ENCODE measurements around the gene ARPC1B.

DNA sequence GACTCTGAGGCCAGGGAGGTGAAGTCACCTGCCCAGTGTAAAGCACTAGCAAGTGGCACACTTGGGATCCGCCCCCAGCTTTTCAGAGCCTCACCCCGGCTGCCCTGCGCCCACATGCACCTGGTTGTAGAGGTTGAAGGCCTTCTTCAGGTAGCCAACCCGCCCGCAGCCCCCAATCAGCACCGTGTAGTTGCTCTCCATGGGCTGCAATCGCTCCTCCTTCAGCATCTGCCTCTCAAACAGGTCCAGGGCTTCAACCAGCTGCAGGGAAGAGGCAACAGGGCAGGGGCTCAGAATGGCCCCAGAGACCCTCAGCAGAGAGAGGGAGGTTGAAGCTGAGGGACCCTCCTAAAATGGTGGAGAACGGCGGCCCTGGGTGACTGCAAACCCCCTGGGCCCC lies 58.6 kb downstream of the ARPC1B start:
- TF ChIP-seq, protein P1, sequence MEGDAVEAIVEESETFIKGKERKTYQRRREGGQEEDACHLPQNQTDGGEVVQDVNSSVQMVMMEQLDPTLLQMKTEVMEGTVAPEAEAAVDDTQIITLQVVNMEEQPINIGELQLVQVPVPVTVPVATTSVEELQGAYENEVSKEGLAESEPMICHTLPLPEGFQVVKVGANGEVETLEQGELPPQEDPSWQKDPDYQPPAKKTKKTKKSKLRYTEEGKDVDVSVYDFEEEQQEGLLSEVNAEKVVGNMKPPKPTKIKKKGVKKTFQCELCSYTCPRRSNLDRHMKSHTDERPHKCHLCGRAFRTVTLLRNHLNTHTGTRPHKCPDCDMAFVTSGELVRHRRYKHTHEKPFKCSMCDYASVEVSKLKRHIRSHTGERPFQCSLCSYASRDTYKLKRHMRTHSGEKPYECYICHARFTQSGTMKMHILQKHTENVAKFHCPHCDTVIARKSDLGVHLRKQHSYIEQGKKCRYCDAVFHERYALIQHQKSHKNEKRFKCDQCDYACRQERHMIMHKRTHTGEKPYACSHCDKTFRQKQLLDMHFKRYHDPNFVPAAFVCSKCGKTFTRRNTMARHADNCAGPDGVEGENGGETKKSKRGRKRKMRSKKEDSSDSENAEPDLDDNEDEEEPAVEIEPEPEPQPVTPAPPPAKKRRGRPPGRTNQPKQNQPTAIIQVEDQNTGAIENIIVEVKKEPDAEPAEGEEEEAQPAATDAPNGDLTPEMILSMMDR (IDR thresholded peaks at IDR 0.05), result no peak
- TF ChIP-seq POLR2A (IDR thresholded peaks at IDR 0.05), result no peak
